DOHH2 (cell line): ENCODE measurements around the gene ADAM29.

ENCODE experiments used
- EZH2phosphoT487 ChIP-seq: fragments of 200-600 bp; sonication (generic); IDR thresholded peaks from 2 replicates; pipeline ENCODE4 v1.6.1; 2017; ENCODE audit warnings: borderline replicate concordance, mild to moderate bottlenecking, antibody characterized with exemption, low read length, moderate library complexity, mixed read lengths
- TF ChIP-seq, protein P1 (sequence below): fragments of 200-600 bp; sonication (generic); IDR thresholded peaks from one replicate; pipeline ENCODE4 v1.5.1; 2014; ENCODE audit warnings: antibody characterized with exemption, mild to moderate bottlenecking, low read depth, low read length; ENCODE audit not compliant: poor library complexity, severe bottlenecking

DNA sequence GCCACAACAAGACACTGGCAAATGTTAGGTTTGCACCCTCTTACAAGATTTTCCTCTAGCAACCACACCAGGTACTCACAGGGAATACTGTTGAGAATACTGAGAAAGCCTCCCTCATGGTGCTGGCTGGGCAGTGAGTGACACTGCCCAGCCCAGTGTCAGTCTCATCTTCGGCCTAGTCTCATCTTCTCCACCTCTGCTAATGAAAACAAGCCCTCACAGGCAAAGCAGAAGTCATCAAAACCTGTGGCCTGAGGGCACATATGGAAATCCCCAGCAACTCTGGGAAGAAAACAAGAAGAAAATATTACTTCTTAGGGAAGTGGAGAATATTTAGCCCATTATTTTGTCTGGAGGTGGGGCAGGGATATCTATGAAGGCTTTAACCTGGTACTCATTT is 7.9 kb upstream of the ADAM29 start:
- TF ChIP-seq, protein P1, sequence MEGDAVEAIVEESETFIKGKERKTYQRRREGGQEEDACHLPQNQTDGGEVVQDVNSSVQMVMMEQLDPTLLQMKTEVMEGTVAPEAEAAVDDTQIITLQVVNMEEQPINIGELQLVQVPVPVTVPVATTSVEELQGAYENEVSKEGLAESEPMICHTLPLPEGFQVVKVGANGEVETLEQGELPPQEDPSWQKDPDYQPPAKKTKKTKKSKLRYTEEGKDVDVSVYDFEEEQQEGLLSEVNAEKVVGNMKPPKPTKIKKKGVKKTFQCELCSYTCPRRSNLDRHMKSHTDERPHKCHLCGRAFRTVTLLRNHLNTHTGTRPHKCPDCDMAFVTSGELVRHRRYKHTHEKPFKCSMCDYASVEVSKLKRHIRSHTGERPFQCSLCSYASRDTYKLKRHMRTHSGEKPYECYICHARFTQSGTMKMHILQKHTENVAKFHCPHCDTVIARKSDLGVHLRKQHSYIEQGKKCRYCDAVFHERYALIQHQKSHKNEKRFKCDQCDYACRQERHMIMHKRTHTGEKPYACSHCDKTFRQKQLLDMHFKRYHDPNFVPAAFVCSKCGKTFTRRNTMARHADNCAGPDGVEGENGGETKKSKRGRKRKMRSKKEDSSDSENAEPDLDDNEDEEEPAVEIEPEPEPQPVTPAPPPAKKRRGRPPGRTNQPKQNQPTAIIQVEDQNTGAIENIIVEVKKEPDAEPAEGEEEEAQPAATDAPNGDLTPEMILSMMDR: no peak
- no peak for TF ChIP-seq EZH2phosphoT487
